ENCODE data around the gene DGKE.

The DGKE gene

DNA sequence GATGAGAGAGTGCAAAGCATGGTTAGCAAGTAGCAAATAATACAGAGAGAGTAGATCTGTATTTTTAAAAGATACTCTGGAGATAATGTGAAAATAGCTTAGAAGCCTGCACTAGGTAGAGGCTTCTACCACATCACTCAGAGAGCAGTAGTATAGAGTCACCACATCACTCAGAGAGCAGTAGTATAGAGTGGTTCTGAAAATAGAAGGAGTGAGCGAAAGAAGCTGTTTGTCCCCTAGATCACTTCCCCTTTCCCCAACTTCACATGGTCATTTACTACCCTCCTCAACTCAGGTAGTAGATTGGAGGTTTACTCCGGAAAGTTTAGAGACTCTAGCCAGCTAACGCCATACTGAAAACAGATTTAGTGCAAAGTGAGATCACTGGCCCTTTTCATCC is 17.1 kb downstream of the DGKE start:
- no peak for DNase-seq

DNA sequence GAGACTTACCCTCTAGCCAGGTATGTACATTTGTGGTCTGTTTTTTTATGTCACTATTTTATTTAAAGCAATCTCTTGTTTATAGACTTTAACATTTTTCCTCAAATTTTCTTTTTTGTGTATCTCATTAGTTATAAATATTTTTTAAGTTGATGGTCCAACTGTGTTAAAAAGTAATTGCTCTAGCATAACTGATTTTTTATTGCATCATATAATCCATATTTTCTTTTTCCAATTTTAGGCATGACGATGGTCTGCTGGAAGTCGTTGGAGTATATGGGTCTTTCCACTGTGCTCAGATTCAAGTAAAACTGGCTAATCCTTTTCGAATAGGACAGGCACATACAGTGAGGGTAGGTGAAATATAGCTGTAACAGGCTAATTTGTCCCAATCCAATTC is 27.9 kb downstream of the DGKE start:
- no peak for DNase-seq

DNA sequence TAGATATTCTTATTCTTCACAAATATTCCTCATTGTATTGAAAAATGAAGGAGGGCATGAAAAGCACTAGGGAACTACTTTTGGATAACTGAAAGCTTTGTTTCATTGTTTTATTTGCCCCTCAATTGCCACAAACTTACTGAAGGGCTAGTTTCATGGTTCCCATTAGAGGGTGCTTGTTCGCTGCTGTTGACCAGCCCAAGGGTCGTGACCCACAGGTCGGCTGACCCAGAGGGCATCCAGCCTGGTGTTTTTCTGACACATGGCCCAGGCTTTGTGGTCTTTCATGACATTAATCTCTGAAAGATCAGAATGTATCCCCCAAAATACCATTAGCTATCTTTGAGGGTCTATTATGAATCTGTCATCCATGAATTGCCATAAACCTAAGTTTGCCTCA is 30.0 kb downstream of the DGKE start:
- no peak for DNase-seq

GRCh38 chr17:56866076-56866475 is 32.1 kb downstream of the DGKE start:
- DNase-seq = no peak

DNA sequence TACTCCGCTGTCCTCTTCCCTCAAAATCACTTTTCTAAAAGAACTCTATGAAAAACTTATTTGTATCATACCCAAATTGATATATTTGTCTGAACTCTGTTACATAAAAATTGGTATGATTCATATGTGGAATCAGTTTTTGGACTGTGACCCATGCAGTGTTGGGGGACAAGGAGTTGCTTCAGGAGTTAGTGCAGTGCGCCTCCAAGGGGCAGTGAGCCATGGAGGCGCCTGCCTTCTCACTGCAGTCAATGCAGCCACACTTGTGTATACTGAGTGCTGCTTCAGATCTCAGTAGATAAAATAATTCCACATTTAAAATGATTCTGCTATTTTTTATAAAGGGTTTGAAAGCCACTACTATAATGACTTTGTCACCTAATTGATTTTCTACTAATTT is 32.5 kb downstream of the DGKE start:
- no peak for DNase-seq

DNA sequence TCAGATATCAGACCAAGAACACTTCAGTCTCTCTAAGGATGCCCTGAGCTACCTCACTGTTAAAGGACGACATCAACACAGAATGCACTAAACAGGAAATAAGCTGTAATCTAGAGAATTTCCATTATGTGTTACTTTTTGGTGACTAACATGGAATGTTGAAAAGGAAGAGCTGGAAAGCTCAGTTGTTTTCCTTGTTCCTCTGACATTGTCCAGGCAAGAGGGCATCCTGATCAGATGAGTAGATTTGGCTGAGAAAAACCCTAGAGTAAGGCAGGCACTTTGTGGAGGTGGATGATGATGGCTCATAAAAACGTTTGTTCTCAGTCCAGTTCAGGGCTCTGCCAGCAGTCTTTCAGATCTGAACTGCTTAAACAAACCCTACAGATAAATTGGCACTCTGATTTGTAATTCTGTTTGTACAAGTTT is 34.0 kb downstream of the DGKE start:
- DNase-seq = no peak

GRCh38 chr17:56868716-56869115 is 34.8 kb downstream of the DGKE start:
- DNase-seq = no peak

GRCh38 chr17:56870081-56870651 is 36.2 kb downstream of the DGKE start:
- DNase-seq = peak; percentile 88

DNA sequence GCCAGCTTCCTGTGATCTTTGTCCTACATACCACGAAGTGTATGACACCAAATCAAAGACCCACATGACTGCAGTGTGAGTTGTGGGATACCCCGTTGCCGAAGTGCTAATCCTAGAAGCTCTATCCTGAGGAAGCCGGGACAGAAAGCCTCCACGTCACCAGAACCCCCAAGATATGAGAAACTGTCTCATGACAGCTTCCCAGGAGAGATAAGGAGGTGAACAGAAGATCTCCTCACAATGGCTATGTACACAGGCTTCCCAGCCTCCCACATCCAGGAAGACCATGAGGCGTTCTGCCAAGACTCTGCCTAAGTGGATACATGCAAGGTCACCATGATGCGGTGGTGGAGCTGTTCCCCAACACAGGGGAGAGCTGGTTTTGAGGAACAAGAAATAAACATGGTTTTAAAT is 42.8 kb downstream of the DGKE start:
- no peak for DNase-seq

DNA sequence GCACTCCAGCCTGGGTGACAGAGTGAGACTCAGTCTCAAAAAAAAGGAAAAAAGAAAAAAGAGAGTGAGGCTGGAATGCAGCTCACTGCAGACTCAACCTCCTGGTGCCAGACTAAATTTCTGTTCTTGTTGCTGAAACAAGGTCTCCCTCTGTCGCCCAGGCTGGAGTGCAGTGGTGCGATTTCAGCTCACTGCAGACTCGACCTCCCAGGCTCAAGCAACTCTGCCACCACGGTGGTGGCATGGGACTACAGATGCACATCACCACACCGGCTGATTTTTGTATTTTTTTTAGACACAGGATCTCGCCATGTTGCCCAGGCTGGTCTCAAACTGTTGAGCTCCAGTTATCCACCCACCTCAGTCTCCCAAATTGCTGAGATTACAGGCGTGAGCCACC is 45.3 kb downstream of the DGKE start:
- no peak for DNase-seq

DNA sequence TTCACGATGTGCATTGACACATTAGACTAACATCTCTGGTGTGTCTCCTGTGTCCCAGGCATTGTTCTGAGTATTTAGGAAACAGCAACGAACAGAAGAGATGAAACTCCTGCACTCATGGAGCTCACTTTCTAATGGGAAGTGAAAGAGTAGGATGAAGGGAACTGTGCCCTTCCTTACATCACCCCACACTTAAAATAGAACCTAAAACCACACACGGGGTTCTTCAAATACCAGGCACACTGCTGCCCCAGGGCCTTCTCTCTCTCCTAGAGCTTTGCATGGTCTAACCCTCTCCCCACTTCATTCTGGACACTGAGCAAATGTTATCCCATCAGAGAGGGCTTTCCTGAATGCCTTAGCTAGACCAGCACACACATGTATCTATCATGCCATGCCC is 46.2 kb downstream of the DGKE start:
- peak; percentile 74 for DNase-seq

GRCh38 chr17:56880571-56880970 is 46.6 kb downstream of the DGKE start:
- DNase-seq = no peak

GRCh38 chr17:56881685-56882295 is 47.8 kb downstream of the DGKE start:
- DNase-seq = no peak

DNA sequence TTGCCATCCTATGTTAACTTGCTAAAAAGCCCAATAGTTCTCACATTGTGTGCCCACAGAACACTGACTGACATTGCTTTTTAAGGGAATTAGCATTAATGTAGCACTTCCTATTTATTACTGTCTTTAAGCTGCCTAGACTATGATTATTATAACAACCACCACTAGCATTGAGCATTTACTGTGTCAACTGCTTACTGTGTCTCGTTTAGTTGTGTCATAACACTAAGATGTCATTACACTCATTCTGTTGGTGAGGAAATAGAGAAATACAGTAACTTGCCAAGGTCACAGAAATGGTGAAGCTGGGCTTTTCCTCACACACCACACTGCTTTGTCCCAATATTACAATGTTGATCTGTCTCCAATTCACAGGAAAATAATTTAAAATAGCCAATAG is 49.7 kb downstream of the DGKE start:
- DNase-seq = peak; percentile 50

GRCh38 chr17:56884483-56885311 is 50.7 kb downstream of the DGKE start:
- DNase-seq = no peak

GRCh38 chr17:56885312-56885657 is 51.3 kb downstream of the DGKE start:
- DNase-seq = no peak

DNA sequence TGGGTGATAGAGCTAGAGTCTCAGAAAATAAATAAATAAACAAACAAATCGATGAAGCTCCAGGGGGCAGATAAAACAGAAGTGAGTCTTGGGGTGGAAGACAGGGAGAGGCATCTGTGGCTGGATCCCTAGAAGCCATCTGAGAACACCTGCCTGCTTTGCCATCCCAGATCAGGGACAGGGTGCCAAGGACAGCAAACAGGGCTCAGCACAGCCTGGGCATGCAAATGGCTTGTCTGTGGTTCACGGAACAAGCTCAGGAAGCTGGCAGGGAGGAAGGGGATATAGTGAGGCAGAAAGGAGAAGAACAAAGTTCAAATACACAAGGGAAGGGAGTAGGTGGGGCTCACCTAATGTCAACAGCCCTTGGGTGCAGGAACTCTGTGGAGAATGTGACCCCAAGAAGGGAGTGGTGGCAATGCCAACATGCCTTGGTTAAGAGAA is 52.4 kb downstream of the DGKE start:
- no peak for DNase-seq

- no peak for DNase-seq
Measured at GRCh38 chr17:56887105-56887504, 53.2 kb downstream of the DGKE start.

DNA sequence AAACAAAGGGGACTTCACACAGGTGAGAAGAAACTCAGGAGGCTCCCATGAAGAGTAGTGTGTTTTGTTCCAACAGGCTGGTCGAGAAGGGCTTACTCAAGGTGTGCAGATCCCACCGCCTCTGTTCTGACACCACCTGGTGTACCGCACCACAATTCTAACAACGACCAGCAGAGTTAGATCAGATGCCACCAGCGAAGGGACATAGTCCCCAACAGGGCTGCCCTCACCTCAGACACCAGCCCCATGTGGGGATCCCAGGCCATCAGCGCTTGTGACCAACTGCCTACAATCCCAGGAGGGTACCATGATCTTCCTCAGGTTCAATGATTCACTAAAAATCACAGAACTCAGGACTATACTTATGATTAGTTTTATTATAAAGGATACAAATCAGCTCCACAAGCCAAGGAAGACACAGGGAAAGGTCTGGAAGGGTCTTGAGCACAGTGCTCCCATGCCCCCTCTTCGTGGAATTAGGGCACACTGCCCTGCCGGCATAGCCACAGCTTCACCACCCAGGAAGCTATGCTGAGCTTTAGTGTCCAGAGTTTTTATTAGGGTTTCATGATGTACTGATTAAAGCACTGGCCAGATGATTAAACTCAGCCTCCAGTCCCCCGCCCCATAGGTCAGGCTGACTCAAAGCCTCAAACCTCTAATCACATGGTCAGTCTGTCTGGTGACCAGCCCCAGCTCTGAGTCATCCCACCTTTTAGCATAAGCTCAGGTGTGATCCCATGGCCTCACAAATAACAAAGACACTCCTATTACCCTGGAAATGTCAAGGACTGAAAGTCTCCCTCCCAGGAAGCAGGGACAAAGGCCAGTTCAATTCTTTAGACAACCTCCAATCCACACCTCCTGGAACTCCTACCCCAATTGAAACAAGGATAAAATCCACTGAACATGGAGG is 53.9 kb downstream of the DGKE start:
- no peak for DNase-seq

DNA sequence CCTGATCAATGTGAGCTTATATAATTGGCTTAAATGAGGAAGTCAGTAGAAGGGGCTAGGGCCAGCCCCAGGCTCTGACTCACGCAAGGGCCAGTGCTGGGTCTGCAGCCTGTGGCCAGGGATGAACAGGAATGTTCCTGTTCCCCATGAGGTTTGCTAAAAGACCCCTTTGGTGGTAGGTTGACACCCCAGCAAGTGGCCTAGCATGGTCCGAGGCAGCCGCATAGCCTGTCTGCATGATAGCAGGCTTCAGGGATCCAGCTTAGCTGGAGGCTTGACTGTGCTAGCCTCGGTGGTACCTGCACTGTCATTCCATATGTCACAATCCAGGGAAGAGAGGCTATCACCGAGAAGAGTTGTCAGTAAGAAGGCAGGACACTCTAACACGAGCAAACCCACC is 56.4 kb downstream of the DGKE start:
- no peak for DNase-seq

- no peak for DNase-seq
Measured at GRCh38 chr17:56890906-56891674, 57.1 kb downstream of the DGKE start.

DNA sequence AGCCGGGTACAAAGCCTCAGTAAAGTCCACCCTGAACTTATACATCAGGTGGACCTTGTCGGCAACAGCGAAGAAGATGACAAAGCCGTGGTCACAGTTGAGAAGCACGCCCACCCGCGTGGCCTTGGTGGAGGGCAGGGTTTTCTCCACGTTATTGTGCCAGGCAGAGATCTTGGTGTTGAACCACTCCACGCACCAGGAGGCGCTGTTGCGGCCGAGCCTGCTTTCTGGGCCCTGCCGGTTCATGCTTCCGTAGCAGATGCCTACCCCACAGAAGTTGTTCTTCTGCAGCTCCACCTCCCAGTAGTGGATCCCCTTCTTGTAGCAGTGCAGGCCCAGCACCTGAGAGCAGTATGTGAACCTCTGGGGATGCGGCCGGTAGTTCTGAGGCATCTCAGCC is 57.8 kb downstream of the DGKE start:
- DNase-seq = peak; percentile 36
